ENCODE data around the gene S100B.
"Not testable (repeated sequence)": the region's sequence is repeated elsewhere in the genome, so short reads cannot be mapped to it uniquely, and the experiment has no call there.

Gene S100B

DNA sequence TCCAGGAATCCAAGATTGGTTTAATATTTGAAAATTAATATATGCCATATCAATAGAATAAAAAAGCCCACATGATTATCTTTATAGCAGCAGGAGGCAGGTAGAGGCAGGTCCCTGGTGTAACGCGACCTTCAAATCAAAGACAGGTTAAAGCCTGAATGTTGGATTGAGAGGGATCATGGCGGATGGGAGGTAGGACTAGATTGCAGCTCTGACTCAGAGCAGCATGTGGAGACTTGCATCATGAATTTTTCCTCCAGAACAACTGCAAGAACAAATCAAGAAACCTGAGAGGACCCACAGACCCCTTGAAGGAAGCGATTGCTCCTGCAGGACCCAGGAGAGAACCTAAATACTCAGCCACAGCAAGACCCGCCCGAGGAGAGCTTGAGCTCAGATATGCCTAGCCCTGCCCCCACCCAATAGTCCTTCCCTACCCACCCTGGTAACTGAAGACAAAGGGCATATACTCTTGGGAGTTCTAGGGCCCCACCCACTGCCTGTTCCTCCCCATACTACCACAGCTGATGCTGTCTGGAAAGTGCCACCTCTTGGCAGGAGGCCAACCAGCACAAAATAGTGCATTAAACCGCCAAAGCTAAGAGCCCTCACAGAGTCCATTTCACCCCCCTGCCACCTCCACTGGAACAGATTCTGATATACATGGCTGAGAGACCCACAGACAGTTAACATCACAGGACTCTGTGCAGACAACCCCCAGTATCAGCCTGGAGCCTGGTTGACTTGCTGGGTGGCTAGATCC, 19.5 kb downstream of the S100B start:
- H3K4me3 Mint-ChIP-seq, result no peak overlapping the region
- peaks cover 88% of the 10 kb centered on the region for H3K9me3 Mint-ChIP-seq
- H3K4me1 Mint-ChIP-seq, result no peaks in the 10 kb centered on the region
- TF ChIP-seq, protein P1, sequence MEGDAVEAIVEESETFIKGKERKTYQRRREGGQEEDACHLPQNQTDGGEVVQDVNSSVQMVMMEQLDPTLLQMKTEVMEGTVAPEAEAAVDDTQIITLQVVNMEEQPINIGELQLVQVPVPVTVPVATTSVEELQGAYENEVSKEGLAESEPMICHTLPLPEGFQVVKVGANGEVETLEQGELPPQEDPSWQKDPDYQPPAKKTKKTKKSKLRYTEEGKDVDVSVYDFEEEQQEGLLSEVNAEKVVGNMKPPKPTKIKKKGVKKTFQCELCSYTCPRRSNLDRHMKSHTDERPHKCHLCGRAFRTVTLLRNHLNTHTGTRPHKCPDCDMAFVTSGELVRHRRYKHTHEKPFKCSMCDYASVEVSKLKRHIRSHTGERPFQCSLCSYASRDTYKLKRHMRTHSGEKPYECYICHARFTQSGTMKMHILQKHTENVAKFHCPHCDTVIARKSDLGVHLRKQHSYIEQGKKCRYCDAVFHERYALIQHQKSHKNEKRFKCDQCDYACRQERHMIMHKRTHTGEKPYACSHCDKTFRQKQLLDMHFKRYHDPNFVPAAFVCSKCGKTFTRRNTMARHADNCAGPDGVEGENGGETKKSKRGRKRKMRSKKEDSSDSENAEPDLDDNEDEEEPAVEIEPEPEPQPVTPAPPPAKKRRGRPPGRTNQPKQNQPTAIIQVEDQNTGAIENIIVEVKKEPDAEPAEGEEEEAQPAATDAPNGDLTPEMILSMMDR (IDR thresholded peaks at IDR 0.05; ENCODE audit: unreplicated experiment in 3 of 3), result no peak
- H3K27me3 Mint-ChIP-seq (ENCODE audit: low read depth), result no peaks in the 10 kb centered on the region
- no peak overlapping the region for H3K27ac Mint-ChIP-seq
- H3K36me3 Mint-ChIP-seq (ENCODE audit: low read depth), result peaks cover 69% of the 10 kb centered on the region

DNA sequence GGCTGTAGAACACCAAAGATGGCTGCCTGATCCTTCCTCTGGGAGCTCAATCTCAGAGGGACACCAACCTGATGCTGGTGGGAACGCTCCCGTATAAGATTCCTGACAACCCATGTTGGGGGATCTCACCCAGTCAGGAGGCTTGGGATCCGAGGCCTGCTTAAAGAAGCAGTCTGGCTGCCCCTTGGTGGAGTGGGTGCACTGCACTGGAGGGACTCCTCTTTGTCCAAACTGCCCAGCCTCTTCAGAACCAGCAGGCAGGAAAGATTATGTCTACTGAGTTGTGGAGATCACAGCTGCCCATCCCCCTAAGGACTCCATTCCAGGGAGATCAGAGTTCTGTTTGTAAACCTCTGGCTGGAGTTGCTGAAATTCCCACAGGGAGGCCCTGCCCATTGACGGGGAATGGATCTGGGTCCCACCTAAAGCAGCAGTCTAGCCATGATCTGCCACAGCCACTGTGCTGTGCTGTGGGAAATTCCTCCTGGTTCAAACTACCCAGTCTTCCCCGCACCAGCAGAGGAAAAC, 23.0 kb downstream of the S100B start:
- H3K4me1 Mint-ChIP-seq, result no peaks in the 10 kb centered on the region
- H3K27ac Mint-ChIP-seq, result no peak overlapping the region
- TF ChIP-seq, protein P1 (IDR thresholded peaks at IDR 0.05; ENCODE audit: unreplicated experiment in 3 of 3), result no peak

DNA sequence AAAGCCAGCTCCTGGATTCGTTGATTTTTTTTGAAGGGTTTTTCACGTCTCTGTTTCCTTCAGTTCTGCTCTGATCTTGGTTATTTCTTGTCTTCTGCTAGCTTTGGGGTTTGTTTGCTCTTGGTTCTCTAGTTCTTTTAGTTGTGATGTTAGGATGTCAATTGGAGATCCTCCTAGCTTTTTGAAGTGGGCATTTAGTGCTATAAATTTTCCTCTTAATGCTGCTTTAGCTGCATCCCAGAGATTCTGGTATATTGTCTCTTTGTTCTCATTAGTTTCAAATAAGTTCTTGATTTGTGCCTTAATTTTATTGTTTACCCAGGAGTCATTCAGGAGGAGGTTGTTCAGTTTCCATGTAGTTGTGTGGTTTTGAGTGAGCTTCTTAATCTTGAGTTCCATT, 25.5 kb downstream of the S100B start:
- not testable (repeated sequence) for H3K27me3 Mint-ChIP-seq (ENCODE audit: low read depth); H3K4me3 Mint-ChIP-seq

More for the DNA sequence above, 23.0 kb downstream of the S100B start:
- peaks cover 90% of the 10 kb centered on the region for H3K9me3 Mint-ChIP-seq
- no peak overlapping the region for H3K4me3 Mint-ChIP-seq
- no peaks in the 10 kb centered on the region for H3K27me3 Mint-ChIP-seq (ENCODE audit: low read depth)
- peaks cover 89% of the 10 kb centered on the region for H3K36me3 Mint-ChIP-seq (ENCODE audit: low read depth)

DNA sequence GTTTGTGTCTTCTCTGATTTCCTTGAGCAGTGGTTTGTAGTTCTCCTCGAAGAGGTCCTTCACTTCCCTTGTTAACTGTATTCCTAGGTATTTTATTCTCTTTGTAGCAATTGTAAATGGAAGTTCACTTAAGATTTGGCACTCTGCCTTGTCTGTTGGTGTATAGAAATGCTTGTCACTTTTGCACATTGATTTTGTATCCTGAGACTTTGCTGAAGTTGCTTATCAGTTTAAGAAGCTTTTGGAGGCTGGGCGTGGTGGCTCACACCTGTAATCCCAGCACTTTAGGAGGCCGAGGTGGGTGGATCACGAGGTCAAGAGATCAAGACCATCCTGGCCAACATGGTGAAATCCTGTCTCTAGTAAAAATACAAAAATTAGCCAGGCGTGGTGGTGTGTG, 27.1 kb downstream of the S100B start:
- Mint-ChIP-seq H3K9me3 (peaks cover 84% of the 10 kb centered on the region), H3K36me3 (ENCODE audit: low read depth) (peaks cover 88% of the 10 kb centered on the region)
- not testable (repeated sequence) for H3K4me3 Mint-ChIP-seq; H3K27ac Mint-ChIP-seq; H3K27me3 Mint-ChIP-seq (ENCODE audit: low read depth); H3K4me1 Mint-ChIP-seq

More for the DNA sequence above, 25.5 kb downstream of the S100B start:
- Mint-ChIP-seq H3K9me3 (peaks cover 88% of the 10 kb centered on the region), H3K36me3 (ENCODE audit: low read depth) (peaks cover 90% of the 10 kb centered on the region)
- H3K4me1 Mint-ChIP-seq, H3K27ac Mint-ChIP-seq: not testable (repeated sequence)

DNA sequence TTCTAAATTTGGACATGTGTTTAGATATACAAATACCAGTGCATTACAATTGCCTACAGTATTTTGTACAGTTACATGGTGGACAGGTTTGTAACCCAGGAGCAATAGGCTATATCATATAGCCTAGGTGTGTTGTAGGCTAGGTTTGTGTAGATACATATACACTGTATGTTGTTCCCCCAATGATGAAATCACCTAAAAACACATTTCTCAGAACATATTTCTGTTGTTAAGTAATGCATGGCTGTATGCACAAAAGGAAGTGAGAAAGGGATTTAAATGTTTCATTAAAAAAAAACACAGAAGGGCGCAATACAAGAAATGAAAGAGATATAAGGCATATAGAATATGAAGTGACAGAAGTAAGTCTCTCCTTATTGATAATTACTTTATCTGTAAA, 32.0 kb downstream of the S100B start:
- Mint-ChIP-seq H3K9me3 (peaks cover 55% of the 10 kb centered on the region), H3K36me3 (ENCODE audit: low read depth) (peaks cover 79% of the 10 kb centered on the region), H3K27ac (no peak overlapping the region), H3K27me3 (ENCODE audit: low read depth) (no peaks in the 10 kb centered on the region), H3K4me3 (no peak overlapping the region), H3K4me1 (no peaks in the 10 kb centered on the region)
- TF ChIP-seq, protein P1 (IDR thresholded peaks at IDR 0.05; ENCODE audit: unreplicated experiment in 3 of 3), result no peak

DNA sequence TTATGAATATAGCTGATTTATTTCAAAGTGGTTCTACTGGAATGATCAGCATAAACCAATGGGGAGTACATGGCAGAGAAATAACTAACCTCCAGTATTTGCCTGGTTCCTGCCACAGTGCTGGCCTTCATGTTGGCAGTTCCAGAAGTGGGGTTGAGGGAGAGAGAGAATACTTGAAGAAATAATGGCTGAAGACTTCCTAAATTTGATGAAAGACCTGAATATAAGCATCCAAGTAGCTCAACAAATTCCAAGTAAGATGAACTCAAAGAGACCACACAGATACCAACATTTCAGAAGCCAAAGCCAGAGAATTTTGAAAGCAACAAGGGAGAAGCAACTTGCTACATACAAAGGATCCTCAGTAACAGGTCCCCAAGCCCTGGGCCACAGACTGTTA, 34.3 kb downstream of the S100B start:
- TF ChIP-seq, protein P1 (IDR thresholded peaks at IDR 0.05; ENCODE audit: unreplicated experiment in 3 of 3), result no peak
- Mint-ChIP-seq H3K4me3 (no peak overlapping the region), H3K27ac (no peak overlapping the region), H3K4me1 (no peaks in the 10 kb centered on the region), H3K36me3 (ENCODE audit: low read depth) (peaks cover 81% of the 10 kb centered on the region), H3K9me3 (peaks cover 38% of the 10 kb centered on the region), H3K27me3 (ENCODE audit: low read depth) (no peaks in the 10 kb centered on the region)

DNA sequence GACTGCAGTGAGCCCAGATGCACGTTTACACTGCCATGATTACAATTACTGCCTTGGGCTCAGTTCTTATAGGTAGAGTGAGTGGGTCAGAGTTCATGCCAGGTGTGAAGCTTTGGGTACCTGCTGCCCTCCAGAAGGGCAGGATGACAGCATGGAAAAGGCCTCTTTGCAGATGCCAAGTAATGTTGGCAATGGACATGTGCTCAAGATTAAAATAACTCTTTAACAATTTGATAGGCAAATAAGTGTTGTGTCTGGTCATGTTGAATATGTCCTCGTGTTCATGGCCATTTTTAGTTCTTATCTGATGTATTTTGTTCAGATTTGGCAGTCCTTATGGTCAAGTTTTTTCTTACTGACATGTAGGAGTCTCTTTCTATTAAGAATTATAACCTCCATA, 34.8 kb downstream of the S100B start:
- H3K9me3 Mint-ChIP-seq, result peaks cover 33% of the 10 kb centered on the region

More for the DNA sequence above, 34.8 kb downstream of the S100B start:
- TF ChIP-seq, protein P1 (IDR thresholded peaks at IDR 0.05; ENCODE audit: unreplicated experiment in 3 of 3), result no peak
- Mint-ChIP-seq H3K27me3 (ENCODE audit: low read depth) (no peaks in the 10 kb centered on the region), H3K36me3 (ENCODE audit: low read depth) (peaks cover 81% of the 10 kb centered on the region), H3K4me1 (peaks cover 4% of the 10 kb centered on the region), H3K4me3 (no peak overlapping the region), H3K27ac (no peak overlapping the region)
